Kidney epithelial cell (primary cell): ENCODE results near the gene PHLPP1. TPM values are rescaled to one million over a fixed set of nuclear protein-coding genes. Genes with fewer than 3 reads are reported as not detected.

Experiments
- DNase-seq: peaks from one replicate; pipeline ENCODE4 v3.0.0-alpha.2; 2010; ENCODE audit warnings: low read depth
- H3K27me3 ChIP-seq: 2 replicates; pipeline ENCODE4 v1.6.0; 2011; ENCODE audit warnings: low read length; ENCODE audit not compliant: control insufficient read depth, insufficient read depth
- H3K36me3 ChIP-seq: 2 replicates; pipeline ENCODE4 v1.5.1; 2011; ENCODE audit warnings: low read length; ENCODE audit not compliant: control insufficient read depth, insufficient read depth
- H3K4me3 ChIP-seq: 2 replicates; pipeline ENCODE4 v1.5.1; 2011; ENCODE audit warnings: low read depth, mild to moderate bottlenecking, control low read depth, low read length
- CTCF ChIP-seq: IDR thresholded peaks from 2 replicates; pipeline ENCODE4 v1.5.1; 2011; ENCODE audit warnings: mild to moderate bottlenecking, moderate library complexity, low read length, control low read depth, inconsistent platforms; ENCODE audit not compliant: insufficient read depth, poor library complexity, severe bottlenecking
- total RNA-seq: library from RNA; depleted of rRNA; stranded (reverse); fragments of >200 nt; gene quantifications from 2 replicates; pipeline ENCODE4 v1.2.3, GENCODE V29; 2015

PHLPP1 gene
- total RNA-seq: 4.4 and 5.2 TPM in 2 replicates

GRCh38 chr18:62715436-62715758 lies at the start of gene PHLPP1:
Gene PHLPP1 (plus strand): TSS chr18:62715541. CDS start chr18:62715684, 143 bp downstream.
- Histone ChIP-seq H3K36me3 (no peaks in the 10 kb centered on the region), H3K27me3 (no peaks in the 10 kb centered on the region), H3K4me3 (peak within 1 kb of the TSS; percentile 76)
- no peak for DNase-seq
- no peak for TF ChIP-seq CTCF

- no peak for TF ChIP-seq CTCF
- Histone ChIP-seq H3K36me3 (no peaks in the 10 kb centered on the region), H3K27me3 (no peaks in the 10 kb centered on the region), H3K4me3 (no peak overlapping the region)
- no peak for DNase-seq
Measured at GRCh38 chr18:62669225-62669624, 46.1 kb upstream of the PHLPP1 start.

GRCh38 chr18:62670573-62670972 lies 44.8 kb upstream of the PHLPP1 start:
- no peaks in the 10 kb centered on the region for H3K27me3 ChIP-seq
- no peak for DNase-seq
- TF ChIP-seq CTCF: no peak
- no peak overlapping the region for H3K4me3 ChIP-seq
- no peaks in the 10 kb centered on the region for H3K36me3 ChIP-seq

- TF ChIP-seq CTCF: no peak
- no peaks in the 10 kb centered on the region for H3K36me3 ChIP-seq
- no peaks in the 10 kb centered on the region for H3K27me3 ChIP-seq
- DNase-seq: no peak
- no peak overlapping the region for H3K4me3 ChIP-seq
Measured at GRCh38 chr18:62672600-62672999, 42.7 kb upstream of the PHLPP1 start.

- Histone ChIP-seq H3K36me3 (no peaks in the 10 kb centered on the region), H3K27me3 (no peaks in the 10 kb centered on the region), H3K4me3 (no peak overlapping the region)
- no peak for TF ChIP-seq CTCF
- no peak for DNase-seq
Measured at GRCh38 chr18:62678847-62679485, 36.4 kb upstream of the PHLPP1 start.

GRCh38 chr18:62682371-62682770 lies 33.0 kb upstream of the PHLPP1 start:
- TF ChIP-seq CTCF: no peak
- Histone ChIP-seq H3K4me3 (no peak overlapping the region), H3K36me3 (no peaks in the 10 kb centered on the region), H3K27me3 (no peaks in the 10 kb centered on the region)
- DNase-seq: no peak
